ENCODE measurements around the gene ARHGAP24. TPM values are rescaled to one million over a fixed set of nuclear protein-coding genes. Genes with fewer than 3 reads are reported as not detected.

The ARHGAP24 gene
- total RNA-seq, 1 donor = 67.6 TPM

- H3K4me3 ChIP-seq (ENCODE audit: low read depth, low read length) = no peak overlapping the region
- TF ChIP-seq, protein P1, sequence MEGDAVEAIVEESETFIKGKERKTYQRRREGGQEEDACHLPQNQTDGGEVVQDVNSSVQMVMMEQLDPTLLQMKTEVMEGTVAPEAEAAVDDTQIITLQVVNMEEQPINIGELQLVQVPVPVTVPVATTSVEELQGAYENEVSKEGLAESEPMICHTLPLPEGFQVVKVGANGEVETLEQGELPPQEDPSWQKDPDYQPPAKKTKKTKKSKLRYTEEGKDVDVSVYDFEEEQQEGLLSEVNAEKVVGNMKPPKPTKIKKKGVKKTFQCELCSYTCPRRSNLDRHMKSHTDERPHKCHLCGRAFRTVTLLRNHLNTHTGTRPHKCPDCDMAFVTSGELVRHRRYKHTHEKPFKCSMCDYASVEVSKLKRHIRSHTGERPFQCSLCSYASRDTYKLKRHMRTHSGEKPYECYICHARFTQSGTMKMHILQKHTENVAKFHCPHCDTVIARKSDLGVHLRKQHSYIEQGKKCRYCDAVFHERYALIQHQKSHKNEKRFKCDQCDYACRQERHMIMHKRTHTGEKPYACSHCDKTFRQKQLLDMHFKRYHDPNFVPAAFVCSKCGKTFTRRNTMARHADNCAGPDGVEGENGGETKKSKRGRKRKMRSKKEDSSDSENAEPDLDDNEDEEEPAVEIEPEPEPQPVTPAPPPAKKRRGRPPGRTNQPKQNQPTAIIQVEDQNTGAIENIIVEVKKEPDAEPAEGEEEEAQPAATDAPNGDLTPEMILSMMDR (IDR thresholded peaks at IDR 0.05; ENCODE audit: insufficient read depth, low read length) = no peak
- peak; percentile 49 for DNase-seq (ENCODE audit: low read depth)
Measured at GRCh38 chr4:85952528-85952927, 477.6 kb downstream of the ARHGAP24 start.

DNA sequence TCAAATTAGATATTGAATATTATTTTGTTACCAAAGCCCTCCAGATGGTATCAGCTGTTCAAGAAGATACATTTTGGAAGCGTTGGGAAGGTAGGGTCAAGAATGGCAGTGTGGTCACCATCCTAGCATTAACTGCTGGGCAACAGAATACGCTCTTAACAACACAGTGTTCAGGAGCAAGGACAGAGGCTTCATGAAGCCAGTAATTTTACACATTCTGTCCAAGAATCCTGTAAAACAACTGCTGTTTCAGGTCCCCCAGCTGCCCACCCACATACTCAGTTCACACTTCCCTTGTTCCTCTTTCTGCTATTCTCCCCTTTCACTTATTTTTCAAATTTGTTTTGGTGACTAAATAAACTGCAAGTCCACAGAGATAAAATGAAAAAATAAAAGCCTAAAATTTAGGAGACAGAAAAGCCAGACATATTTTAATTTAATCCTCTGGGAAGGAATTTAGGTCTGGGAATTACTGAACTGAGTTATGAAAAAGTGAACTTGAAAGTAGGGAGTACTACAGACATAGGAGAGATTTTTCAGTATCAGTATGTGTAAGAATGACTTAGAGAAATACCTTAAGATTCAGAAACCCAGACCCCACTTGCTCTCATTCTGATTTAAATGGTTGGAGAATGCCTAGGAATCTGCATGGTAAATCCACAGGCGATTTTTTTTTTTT, 478.2 kb downstream of the ARHGAP24 start:
- no peak overlapping the region for H3K4me3 ChIP-seq (ENCODE audit: low read depth, low read length)
- TF ChIP-seq, protein P1 (IDR thresholded peaks at IDR 0.05; ENCODE audit: insufficient read depth, low read length) = no peak
- no peak for DNase-seq (ENCODE audit: low read depth)

DNA sequence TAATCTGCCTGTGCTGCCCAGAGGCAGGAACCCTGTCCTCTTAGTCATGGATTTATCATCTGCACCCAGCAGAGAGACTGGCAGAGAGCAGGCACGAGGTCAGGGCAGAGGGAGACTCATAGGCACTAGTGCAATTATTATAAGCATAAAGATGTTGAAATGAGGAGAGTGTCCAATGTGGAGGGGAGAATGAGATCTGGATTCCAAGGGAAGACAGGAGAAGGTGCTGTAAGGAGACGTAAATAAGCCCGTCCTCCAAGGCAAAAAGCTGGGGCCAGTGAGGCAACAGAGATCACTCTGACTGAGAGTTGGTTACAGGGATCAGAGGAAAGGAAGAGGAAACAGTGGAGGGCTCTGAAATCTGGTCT, 478.7 kb downstream of the ARHGAP24 start:
- H3K4me3 ChIP-seq (ENCODE audit: low read depth, low read length) = no peak overlapping the region
- peak; percentile 35 for DNase-seq (ENCODE audit: low read depth)
- TF ChIP-seq, protein P1 (IDR thresholded peaks at IDR 0.05; ENCODE audit: insufficient read depth, low read length) = no peak

DNA sequence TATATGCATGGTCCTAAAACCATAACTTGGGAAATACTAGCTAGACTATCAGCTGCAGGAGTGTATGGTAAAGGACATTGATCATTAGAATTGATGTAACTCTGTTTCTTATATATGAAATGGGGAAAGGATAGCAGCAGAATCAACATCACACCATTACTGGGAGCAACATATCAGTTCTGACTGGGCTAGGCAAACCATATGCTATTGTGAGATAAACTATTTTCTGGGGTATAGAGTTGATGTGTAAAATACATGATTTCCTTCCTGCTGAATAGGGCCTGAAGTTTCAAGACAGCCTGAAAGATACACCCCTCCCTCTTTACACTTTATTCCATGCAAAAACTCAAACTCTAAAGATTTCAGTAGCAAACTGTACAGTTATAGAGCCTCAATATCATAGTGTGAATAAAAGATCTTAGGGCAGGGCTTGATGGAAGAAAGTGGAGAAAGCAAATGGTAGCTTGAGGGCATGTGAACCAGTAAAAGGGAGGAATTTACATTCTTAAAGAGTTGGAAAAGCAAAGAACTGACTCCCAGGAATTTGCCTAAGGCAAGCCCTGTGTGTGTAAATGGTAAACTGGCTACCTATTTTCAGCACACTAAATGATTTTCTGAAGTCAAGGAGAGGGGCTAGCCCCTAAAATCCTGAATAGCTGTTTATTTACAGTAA, 480.8 kb downstream of the ARHGAP24 start:
- DNase-seq (ENCODE audit: low read depth) = no peak
- no peak overlapping the region for H3K4me3 ChIP-seq (ENCODE audit: low read depth, low read length)

GRCh38 chr4:85956293-85956945, 481.5 kb downstream of the ARHGAP24 start:
- H3K4me3 ChIP-seq (ENCODE audit: low read depth, low read length) = no peak overlapping the region
- DNase-seq (ENCODE audit: low read depth) = no peak
- TF ChIP-seq, protein P1 (IDR thresholded peaks at IDR 0.05; ENCODE audit: insufficient read depth, low read length) = no peak

More for the DNA sequence above, 480.8 kb downstream of the ARHGAP24 start:
- TF ChIP-seq, protein P1 (IDR thresholded peaks at IDR 0.05; ENCODE audit: insufficient read depth, low read length) = no peak

DNA sequence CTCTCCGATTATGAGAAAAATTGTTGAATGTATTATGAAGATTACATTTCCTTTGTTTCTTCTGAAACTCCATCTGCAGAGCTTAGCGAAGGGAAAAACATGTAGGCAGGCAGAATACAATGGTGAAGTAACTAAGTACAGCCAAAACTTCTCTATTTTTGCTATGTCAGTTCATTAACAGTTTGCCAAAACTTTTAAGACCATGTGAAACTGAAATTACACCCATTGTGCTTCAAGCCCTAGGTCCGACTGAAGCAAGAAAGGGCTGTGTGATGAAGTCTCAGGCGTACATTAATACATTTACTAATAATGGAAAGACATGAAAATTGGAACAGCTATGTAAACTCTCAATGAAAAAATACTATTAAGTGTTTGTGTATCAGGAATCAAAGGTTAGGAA, 486.9 kb downstream of the ARHGAP24 start:
- no peak overlapping the region for H3K4me3 ChIP-seq (ENCODE audit: low read depth, low read length)
- TF ChIP-seq, protein P1 (IDR thresholded peaks at IDR 0.05; ENCODE audit: insufficient read depth, low read length) = no peak
- no peak for DNase-seq (ENCODE audit: low read depth)

All from fibroblast of the aortic adventitia (primary cell).